A549 (cell line): ENCODE data around the gene ZNF425.

Experiments used
- CEBPB ChIP-seq, 2 experiments: fragments of >200 bp in 1 of 2; sonication (Bioruptor Twin) in 1 of 2; formaldehyde crosslinking in 1 of 2; IDR thresholded peaks; 2 replicates each; pipeline ENCODE4 v1.6.1; 2012 to 2016
- CHD2 ChIP-seq: fragments of 150-350 bp; IDR thresholded peaks from 2 replicates; pipeline ENCODE4 v1.6.1; 2014; ENCODE audit warnings: low read length; ENCODE audit not compliant: partially characterized antibody
- FOSL2 ChIP-seq, 2 experiments: fragments of 450-650 bp in 1 of 2; fragments of >200 bp in 1 of 2; sonication (Bioruptor Twin) in 1 of 2; formaldehyde crosslinking; IDR thresholded peaks; 2 replicates each; pipeline versions ENCODE4 v1.5.0 to v1.6.1; 2016 to 2020; ENCODE audit warnings: mild to moderate bottlenecking in 1 of 2, moderate library complexity in 1 of 2
- HOXB13 ChIP-seq: fragments of 250-450 bp; sonication (Bioruptor Pico); IDR thresholded peaks from 2 replicates; pipeline ENCODE4 v1.5.0; 2020; ENCODE audit warnings: low read depth, mild to moderate bottlenecking, moderate library complexity
- JUN ChIP-seq, 2 experiments: fragments of >200 bp; sonication (Bioruptor Twin); formaldehyde crosslinking; IDR thresholded peaks; 2 replicates in 1 of 2; 3 replicates in 1 of 2; pipeline ENCODE4 v1.6.1; 2016 to 2017
- PHF8 ChIP-seq: fragments of 200-600 bp; sonication (generic); IDR thresholded peaks from 2 replicates; pipeline ENCODE4 v1.6.1; 2016; ENCODE audit warnings: low read depth, mild to moderate bottlenecking, antibody characterized with exemption, moderate library complexity, borderline replicate concordance
- POLR2A ChIP-seq: IDR thresholded peaks from 2 replicates; pipeline ENCODE4 v1.6.1; 2012; ENCODE audit warnings: mild to moderate bottlenecking, low read length
- RARB ChIP-seq: fragments of 250-450 bp; sonication (Bioruptor Pico); IDR thresholded peaks from 2 replicates; pipeline ENCODE4 v1.8.0; 2021; ENCODE audit warnings: mild to moderate bottlenecking, moderate library complexity
- REST ChIP-seq: fragments of 200-600 bp; sonication (generic); IDR thresholded peaks from 2 replicates; pipeline ENCODE4 v1.6.1; 2016; ENCODE audit warnings: antibody characterized with exemption, mild to moderate bottlenecking, moderate library complexity
- SMC3 ChIP-seq: fragments of >200 bp; sonication (Bioruptor Twin); formaldehyde crosslinking; IDR thresholded peaks from 3 replicates; pipeline ENCODE4 v1.6.1; 2018; ENCODE audit warnings: inconsistent platforms
- ZNF302 ChIP-seq: fragments of 250-450 bp; sonication (Bioruptor Pico); IDR thresholded peaks from 2 replicates; pipeline ENCODE4 v1.9.0; 2021; ENCODE audit warnings: inconsistent platforms, mild to moderate bottlenecking, moderate library complexity
- TF ChIP-seq, protein P1 (sequence below): fragments of >200 bp; sonication (Bioruptor Twin); formaldehyde crosslinking; IDR thresholded peaks from 3 replicates; pipeline ENCODE4 v1.5.1; 2016

DNA sequence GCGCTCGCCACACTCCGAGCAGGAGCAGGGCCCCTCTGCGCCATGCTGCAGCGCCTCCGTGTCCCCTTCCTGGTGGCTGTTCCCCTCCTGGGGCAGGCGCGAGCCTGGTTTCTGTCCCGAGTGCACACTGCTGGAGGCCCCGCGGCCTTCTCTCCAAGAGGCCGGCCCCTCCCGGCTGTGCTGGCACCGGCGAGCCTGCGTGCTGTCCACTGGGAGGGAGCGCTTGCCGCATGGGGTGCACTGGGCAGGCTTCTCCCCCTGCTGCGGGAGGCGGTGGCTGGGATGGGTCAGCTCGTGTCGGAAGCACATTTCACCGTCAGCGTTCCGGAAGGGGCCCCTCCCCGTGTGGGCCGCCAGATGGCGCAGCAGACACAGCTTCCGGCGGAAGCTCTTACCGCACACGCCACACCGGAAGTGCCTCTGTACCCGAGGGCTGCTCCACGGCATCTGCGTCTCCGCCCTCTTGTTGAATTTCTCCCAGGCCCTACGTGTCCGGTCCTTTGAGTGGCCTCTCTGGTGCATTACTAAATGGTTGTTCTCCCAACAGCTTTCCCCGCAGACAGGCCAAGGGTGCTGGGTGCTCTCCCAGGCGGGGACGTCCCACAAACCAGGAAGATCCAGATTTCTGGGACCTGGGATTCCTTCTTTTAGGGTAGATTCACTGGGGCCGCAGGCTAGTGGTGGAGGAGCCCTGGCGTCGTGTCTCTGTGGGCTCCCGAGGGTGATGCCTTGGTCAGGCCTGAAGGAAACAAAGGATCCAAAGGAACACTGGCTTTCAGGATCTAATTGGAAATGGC lies 54.3 kb downstream of the ZNF425 start:
- TF ChIP-seq, protein P1, sequence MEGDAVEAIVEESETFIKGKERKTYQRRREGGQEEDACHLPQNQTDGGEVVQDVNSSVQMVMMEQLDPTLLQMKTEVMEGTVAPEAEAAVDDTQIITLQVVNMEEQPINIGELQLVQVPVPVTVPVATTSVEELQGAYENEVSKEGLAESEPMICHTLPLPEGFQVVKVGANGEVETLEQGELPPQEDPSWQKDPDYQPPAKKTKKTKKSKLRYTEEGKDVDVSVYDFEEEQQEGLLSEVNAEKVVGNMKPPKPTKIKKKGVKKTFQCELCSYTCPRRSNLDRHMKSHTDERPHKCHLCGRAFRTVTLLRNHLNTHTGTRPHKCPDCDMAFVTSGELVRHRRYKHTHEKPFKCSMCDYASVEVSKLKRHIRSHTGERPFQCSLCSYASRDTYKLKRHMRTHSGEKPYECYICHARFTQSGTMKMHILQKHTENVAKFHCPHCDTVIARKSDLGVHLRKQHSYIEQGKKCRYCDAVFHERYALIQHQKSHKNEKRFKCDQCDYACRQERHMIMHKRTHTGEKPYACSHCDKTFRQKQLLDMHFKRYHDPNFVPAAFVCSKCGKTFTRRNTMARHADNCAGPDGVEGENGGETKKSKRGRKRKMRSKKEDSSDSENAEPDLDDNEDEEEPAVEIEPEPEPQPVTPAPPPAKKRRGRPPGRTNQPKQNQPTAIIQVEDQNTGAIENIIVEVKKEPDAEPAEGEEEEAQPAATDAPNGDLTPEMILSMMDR = peak; percentile 41
- TF ChIP-seq REST = no peak
- no peak for TF ChIP-seq HOXB13 (CRISPR knock-in tag)
- TF ChIP-seq POLR2A = no peak
- peak; percentile 30; the same call in 2 of the 3 replicates for TF ChIP-seq SMC3
- TF ChIP-seq FOSL2 (IDR thresholded peaks at IDR 0.05) = no peak
- no peak for TF ChIP-seq FOSL2 (CRISPR knock-in tag; IDR thresholded peaks at IDR 0.05)
- TF ChIP-seq ZNF302 (CRISPR knock-in tag) = no peak
- no peak for TF ChIP-seq CEBPB (IDR thresholded peaks at IDR 0.05)
- TF ChIP-seq CHD2 = no peak
- no peak for TF ChIP-seq JUN (IDR thresholded peaks at IDR 0.05)
- no peak for TF ChIP-seq PHF8
- no peak for TF ChIP-seq RARB (CRISPR knock-in tag)
